DOHH2 (cell line): Measurements from ENCODE around the gene N4BP2.

Experiments
- H3F3A ChIP-seq: fragments of 200-600 bp; sonication (generic), shearing (Covaris generic); 2 replicates; pipeline ENCODE4 v1.6.0; 2016; ENCODE audit warnings: antibody characterized with exemption, mild to moderate bottlenecking; ENCODE audit not compliant: control insufficient read depth, insufficient read depth
- H3K27ac ChIP-seq: fragments of 200-600 bp; sonication (generic); 2 replicates; pipeline ENCODE4 v1.5.1; 2014; ENCODE audit warnings: low read depth, mild to moderate bottlenecking, low read length, moderate library complexity
- H3K27me3 ChIP-seq: fragments of 200-600 bp; sonication (generic); 2 replicates; pipeline ENCODE4 v1.6.1; 2014; ENCODE audit warnings: mild to moderate bottlenecking, low read length, mixed read lengths; ENCODE audit not compliant: control insufficient read depth
- H3K36me3 ChIP-seq: fragments of 200-600 bp; sonication (generic); 2 replicates; pipeline ENCODE4 v1.6.1; 2014; ENCODE audit warnings: mild to moderate bottlenecking, low read length, moderate library complexity, mixed read lengths; ENCODE audit not compliant: control insufficient read depth
- H3K4me1 ChIP-seq: fragments of 200-600 bp; sonication (generic); 2 replicates; pipeline ENCODE4 v1.6.1; 2014; ENCODE audit warnings: mild to moderate bottlenecking, low read length, mixed read lengths; ENCODE audit not compliant: control insufficient read depth
- H3K4me2 ChIP-seq: fragments of 200-600 bp; sonication (generic); 2 replicates; pipeline ENCODE4 v1.6.0; 2014; ENCODE audit warnings: mild to moderate bottlenecking, low read length, moderate library complexity
- H3K4me3 ChIP-seq: fragments of 200-600 bp; sonication (generic); 2 replicates; pipeline ENCODE4 v1.5.1; 2014; ENCODE audit warnings: mild to moderate bottlenecking, low read length, mixed read lengths
- H3K79me2 ChIP-seq: fragments of 200-600 bp; sonication (generic); 2 replicates; pipeline ENCODE4 v1.6.1; 2014; ENCODE audit warnings: mild to moderate bottlenecking, low read length, mixed read lengths; ENCODE audit not compliant: control insufficient read depth
- H3K9me2 ChIP-seq: fragments of 200-600 bp; sonication (generic); replicated peaks from 2 replicates; pipeline ENCODE4 v1.6.1; 2014; ENCODE audit warnings: mild to moderate bottlenecking, low read length, mixed read lengths; ENCODE audit not compliant: control insufficient read depth
- H3K9me3 ChIP-seq: fragments of 200-600 bp; sonication (generic); 2 replicates; pipeline ENCODE4 v1.6.1; 2014; ENCODE audit warnings: antibody characterized with exemption, low read length, mixed read lengths; ENCODE audit not compliant: control insufficient read depth, insufficient read depth
- H4K20me1 ChIP-seq: fragments of 200-600 bp; sonication (generic); 2 replicates; pipeline ENCODE4 v1.6.0; 2014; ENCODE audit warnings: low read depth, mild to moderate bottlenecking, antibody characterized with exemption, low read length, moderate library complexity; ENCODE audit not compliant: control insufficient read depth, insufficient read depth
- EZH2phosphoT487 ChIP-seq: fragments of 200-600 bp; sonication (generic); IDR thresholded peaks from 2 replicates; pipeline ENCODE4 v1.6.1; 2017; ENCODE audit warnings: borderline replicate concordance, mild to moderate bottlenecking, antibody characterized with exemption, low read length, moderate library complexity, mixed read lengths
- TF ChIP-seq, protein P1 (sequence below): fragments of 200-600 bp; sonication (generic); IDR thresholded peaks from one replicate; pipeline ENCODE4 v1.5.1; 2014; ENCODE audit warnings: antibody characterized with exemption, mild to moderate bottlenecking, low read depth, low read length; ENCODE audit not compliant: poor library complexity, severe bottlenecking

The N4BP2 gene

DNA sequence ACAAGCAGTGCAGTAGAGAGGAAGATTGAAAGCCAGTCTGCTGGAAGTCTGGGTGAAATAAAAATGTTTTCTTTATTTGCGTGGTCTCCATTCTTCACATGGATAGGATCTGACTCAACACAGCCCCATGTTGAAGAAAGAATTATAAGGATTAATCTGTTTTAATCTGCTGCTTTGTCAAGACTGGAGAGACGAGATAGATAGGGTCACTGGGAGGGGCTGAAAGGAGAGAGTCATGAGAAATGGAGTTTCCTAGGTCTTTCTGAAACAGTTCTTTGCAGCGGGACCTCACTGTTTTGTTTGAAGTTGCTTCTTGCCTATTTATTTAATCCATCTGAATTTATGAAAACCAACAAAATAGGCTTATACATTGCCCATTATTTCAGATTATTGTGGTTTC, 107.8 kb downstream of the N4BP2 start:
- Histone ChIP-seq H4K20me1 (no peaks in the 10 kb centered on the region), H3K4me3 (no peak overlapping the region), H3K27me3 (no peaks in the 10 kb centered on the region)

DNA sequence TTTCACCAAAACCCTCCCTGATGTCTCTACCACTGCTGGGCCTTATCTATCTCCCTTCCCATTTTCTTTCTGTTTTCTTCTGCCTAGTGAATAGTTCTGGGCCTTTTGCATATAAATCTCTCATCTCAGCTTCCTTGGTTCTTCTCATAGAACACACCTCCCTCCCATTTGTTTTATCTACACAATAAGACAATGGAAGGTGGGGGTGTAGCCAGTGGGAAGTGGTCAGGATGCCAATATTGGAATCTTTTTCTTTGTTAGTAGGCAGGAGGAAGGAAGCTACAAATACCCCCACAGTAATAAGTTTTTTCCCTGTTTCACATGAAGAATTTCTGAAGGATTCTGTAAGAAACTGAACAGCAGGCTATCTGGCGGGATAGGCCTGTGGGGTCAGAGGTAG, 109.3 kb downstream of the N4BP2 start:
- Histone ChIP-seq H3K27me3 (no peaks in the 10 kb centered on the region), H3K4me1 (peaks cover 8% of the 10 kb centered on the region), H4K20me1 (no peaks in the 10 kb centered on the region), H3K36me3 (peaks cover 11% of the 10 kb centered on the region), H3K79me2 (no peaks in the 10 kb centered on the region), H3K27ac (no peak overlapping the region), H3F3A (peaks cover 5% of the 10 kb centered on the region; the same call in 1 of the 2 replicates), H3K4me2 (no peak overlapping the region), H3K9me3 (peaks cover 9% of the 10 kb centered on the region; the same call in 1 of the 2 replicates), H3K4me3 (no peak overlapping the region), H3K9me2 (no peaks in the 10 kb centered on the region)
- TF ChIP-seq, protein P1, sequence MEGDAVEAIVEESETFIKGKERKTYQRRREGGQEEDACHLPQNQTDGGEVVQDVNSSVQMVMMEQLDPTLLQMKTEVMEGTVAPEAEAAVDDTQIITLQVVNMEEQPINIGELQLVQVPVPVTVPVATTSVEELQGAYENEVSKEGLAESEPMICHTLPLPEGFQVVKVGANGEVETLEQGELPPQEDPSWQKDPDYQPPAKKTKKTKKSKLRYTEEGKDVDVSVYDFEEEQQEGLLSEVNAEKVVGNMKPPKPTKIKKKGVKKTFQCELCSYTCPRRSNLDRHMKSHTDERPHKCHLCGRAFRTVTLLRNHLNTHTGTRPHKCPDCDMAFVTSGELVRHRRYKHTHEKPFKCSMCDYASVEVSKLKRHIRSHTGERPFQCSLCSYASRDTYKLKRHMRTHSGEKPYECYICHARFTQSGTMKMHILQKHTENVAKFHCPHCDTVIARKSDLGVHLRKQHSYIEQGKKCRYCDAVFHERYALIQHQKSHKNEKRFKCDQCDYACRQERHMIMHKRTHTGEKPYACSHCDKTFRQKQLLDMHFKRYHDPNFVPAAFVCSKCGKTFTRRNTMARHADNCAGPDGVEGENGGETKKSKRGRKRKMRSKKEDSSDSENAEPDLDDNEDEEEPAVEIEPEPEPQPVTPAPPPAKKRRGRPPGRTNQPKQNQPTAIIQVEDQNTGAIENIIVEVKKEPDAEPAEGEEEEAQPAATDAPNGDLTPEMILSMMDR: no peak
- TF ChIP-seq EZH2phosphoT487: no peak

More for the DNA sequence above, 107.8 kb downstream of the N4BP2 start:
- Histone ChIP-seq H3F3A (no peaks in the 10 kb centered on the region), H3K4me1 (no peaks in the 10 kb centered on the region), H3K36me3 (peaks cover 13% of the 10 kb centered on the region), H3K4me2 (no peak overlapping the region), H3K9me2 (no peaks in the 10 kb centered on the region), H3K79me2 (no peaks in the 10 kb centered on the region), H3K9me3 (peaks cover 9% of the 10 kb centered on the region; the same call in 1 of the 2 replicates), H3K27ac (no peak overlapping the region)
- TF ChIP-seq, protein P1: no peak
- no peak for TF ChIP-seq EZH2phosphoT487

DNA sequence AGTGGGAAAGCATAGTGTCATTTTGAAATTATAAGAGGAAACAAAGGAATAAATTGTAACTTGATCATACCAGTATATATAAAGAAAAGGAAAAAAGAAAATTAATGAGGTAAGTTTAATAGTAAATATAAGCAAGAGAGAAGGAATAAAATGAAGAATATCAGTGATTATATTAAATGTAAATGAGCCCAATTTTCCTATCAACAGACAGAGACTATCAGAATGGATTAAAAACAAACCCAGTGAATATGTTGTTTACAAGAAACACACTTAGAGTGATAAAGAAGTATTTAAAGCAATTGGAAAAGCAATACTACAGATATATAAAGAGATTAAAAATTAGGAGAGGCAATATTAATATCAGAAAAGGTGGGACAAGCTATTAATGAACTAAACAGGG, 111.4 kb downstream of the N4BP2 start:
- Histone ChIP-seq H3K27ac (no peak overlapping the region), H3K27me3 (no peaks in the 10 kb centered on the region), H3K9me3 (peaks cover 9% of the 10 kb centered on the region; the same call in 1 of the 2 replicates), H3K9me2 (no peaks in the 10 kb centered on the region), H3K4me2 (no peak overlapping the region), H3F3A (peaks cover 5% of the 10 kb centered on the region; the same call in 1 of the 2 replicates), H3K79me2 (peaks cover 2% of the 10 kb centered on the region; the same call in 1 of the 2 replicates), H3K4me3 (no peak overlapping the region), H4K20me1 (no peaks in the 10 kb centered on the region), H3K4me1 (peaks cover 19% of the 10 kb centered on the region), H3K36me3 (peaks cover 11% of the 10 kb centered on the region)
- TF ChIP-seq EZH2phosphoT487: no peak
- TF ChIP-seq, protein P1: no peak
